Ovary (tissue), 3 donors: ENCODE measurements around the gene WIPF3.

Source experiments
- CTCF ChIP-seq, 3 donors: fragments of 450-650 bp in 2 of 3; fragments of 200-600 bp in 1 of 3; IDR thresholded peaks; one replicate each; pipeline versions ENCODE4 v1.5.1 to v1.8.0; 2016 to 2022; ENCODE audit warnings: antibody characterized with exemption in 3 of 3, mild to moderate bottlenecking in 1 of 3
- POLR2A ChIP-seq: fragments of 450-650 bp; IDR thresholded peaks from one replicate; pipeline ENCODE4 v1.6.1; 2017; ENCODE audit warnings: antibody characterized with exemption, mild to moderate bottlenecking, moderate library complexity
- donor health status: DM: no; HTN: no; CAD: no.

DNA sequence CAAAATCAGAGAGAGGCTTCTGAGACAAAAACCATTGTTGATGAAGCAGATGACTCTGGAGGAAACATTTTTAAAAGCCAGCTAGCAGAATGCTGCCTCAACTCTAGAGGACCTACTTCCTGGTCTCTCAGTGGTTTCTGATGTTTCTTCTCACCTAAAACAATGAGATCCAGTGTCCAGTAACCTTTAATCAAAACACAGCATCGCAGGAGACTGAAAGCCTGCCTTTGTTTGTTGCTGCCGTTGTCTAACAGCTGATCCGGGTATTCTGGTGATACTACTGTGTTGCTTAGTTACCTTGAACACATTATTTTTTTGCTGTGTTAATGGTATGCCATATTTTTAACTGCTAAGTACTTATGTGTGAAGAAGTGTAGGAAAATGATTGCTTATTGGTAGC lies 70.9 kb downstream of the WIPF3 start:
- TF ChIP-seq POLR2A (no peak), CTCF (IDR thresholded peaks at IDR 0.05) (no peak)
